Stimulated activated CD8-positive, alpha-beta memory T cell treated with anti-CD3 and anti-CD28 coated beads, Interleukin-7, amount 100 ng/mL, for 1 hour (primary cell): ENCODE measurements around the gene NELFB.

Source experiments
- DNase-seq, 2 donors: peaks; one replicate each; pipeline ENCODE4 v3.0.0-alpha.2; 2020; ENCODE audit warnings: low read depth in 2 of 2

Gene NELFB

DNA sequence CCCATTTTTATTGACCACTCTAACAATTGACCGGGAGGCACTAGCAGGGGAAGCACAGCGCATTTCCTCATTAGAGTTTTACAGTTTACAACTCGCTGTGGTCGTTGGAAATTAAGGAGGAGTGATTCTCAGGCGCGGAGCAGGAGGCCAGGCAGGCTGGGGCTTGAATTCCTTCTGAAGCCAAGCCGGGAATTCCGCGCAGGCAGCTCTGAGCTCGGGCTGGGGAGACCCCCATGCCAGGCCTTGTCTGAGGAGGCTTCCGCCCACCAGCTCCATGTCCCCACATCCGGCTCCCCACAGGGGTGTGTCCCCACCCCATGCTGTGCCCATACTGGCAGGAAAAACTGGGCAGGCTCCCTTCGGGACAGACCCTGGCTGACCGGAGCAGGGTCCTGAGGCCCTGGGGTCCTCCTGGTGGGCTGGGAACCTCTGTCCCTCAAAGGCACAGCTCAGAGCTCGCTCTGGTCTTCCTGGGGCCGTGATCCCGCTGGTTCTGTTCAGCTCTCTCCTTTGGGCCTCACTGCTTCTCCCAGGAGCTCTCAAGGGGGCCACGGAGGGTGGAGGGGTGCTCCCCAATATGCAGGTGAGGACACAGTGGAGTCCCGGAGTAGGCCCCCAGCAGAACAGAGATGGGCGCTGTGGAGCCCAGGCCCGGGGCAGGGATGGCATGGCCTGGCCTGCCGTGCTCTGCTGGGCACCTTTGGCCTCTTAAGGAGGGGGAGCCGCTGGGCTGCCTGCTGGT, 48.2 kb downstream of the NELFB start:
- DNase-seq: no peak

DNA sequence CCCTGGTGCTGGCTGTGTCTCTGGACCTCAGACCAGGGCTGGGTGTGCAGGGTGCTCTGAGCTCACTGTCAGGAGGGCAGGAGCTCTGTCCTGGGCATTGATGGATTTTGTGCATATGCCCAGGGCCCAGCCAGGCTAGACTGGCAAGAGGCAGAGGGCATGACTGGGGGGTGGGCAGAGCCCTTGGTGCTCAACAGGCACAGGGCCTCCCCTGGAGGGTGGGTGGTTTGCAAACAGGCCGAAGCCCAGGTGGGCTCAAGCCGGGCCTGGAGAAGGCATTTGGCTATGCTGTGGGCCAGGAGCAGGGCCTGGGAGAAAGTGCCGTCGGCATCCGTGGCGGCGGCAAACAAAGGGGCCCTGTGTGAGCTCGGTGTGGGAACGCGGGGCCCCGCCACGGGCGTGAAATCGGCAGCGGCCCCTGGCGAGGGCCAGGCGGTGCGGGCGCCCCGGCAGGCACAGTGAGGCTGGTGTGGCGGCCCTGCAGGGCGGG, 48.8 kb downstream of the NELFB start:
- no peak for DNase-seq

DNA sequence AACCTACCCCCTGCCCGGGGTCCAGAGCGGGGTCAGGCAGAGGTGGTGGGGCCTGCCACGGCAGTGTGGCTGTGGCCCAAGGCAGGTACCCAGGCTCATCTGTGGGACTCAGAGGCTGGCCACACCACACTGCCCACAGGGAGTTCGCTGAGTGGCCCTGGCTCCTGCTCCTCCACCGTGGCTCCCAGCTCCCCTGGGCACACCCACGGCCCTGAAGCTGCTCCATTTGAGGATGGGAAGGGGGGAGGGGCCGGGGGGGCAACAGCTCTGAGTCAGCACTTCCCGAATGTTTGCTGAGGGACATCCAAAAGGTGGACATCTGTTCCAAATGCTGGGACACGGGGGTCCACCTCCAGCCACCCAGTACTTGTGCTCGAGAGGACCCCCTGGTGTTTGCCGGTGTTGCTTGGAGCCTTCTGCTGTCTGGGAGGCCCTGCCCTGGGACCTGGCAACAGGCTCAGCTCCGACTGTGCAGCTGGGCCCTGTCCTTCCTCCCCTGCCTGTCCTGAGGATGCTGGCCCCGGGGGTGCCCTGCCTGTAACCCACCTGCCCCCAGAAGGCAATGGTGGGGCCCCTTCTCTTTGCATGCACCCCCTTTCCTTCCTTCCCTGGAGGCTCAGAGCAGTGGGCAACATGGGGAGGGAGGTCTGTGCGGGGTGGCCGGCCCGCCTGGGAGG, 49.4 kb downstream of the NELFB start:
- no peak for DNase-seq

DNA sequence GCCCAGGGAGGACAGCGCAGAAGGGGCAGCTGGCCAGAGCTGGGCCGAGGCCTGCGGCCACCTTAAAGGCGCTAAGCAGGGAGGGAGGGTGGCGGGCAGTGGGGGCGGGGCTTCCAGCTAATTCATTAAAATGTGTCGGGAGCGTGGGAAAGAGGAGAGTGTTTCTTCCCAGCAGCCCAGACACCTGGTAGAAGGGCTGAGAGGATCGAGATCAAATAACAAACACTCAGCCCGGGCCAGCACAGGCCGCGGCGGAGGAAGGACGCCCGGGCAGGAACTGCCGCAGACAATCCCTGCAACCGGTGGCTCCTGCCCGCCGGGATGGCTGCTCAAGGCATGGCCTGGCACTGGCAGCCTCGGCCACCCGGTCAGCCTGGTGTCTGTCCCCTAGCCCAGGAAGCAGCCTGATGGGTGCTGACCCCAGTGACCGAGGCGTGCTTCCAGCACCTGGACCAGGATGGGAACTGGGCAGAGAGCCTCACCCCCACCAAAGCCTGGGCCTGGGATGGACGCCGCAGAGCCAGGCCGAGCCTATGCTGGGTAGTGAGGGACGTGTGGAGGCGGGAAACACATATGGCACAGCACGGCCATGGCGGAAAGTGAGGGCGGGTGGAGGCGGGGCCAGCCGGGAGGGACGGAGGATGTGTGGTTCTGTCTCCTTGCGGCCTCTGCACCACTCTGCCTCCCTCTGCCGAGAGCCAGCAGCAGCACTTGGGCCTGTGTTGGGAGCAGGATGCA, 50.1 kb downstream of the NELFB start:
- DNase-seq: no peak

DNA sequence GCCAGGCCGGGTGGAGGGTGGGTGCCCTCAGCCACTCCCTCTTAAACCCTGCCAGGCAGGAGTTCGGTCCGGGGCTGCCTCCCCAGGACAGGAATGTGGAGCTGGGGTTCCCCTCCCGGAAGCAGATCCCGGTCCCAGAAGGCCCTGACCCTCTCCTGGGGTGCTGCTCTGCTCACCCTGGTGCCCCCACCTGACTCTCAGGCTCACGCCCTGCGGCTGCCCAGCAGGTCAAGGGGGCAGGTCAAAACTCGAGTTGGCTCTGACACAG, 50.6 kb downstream of the NELFB start:
- no peak for DNase-seq

DNA sequence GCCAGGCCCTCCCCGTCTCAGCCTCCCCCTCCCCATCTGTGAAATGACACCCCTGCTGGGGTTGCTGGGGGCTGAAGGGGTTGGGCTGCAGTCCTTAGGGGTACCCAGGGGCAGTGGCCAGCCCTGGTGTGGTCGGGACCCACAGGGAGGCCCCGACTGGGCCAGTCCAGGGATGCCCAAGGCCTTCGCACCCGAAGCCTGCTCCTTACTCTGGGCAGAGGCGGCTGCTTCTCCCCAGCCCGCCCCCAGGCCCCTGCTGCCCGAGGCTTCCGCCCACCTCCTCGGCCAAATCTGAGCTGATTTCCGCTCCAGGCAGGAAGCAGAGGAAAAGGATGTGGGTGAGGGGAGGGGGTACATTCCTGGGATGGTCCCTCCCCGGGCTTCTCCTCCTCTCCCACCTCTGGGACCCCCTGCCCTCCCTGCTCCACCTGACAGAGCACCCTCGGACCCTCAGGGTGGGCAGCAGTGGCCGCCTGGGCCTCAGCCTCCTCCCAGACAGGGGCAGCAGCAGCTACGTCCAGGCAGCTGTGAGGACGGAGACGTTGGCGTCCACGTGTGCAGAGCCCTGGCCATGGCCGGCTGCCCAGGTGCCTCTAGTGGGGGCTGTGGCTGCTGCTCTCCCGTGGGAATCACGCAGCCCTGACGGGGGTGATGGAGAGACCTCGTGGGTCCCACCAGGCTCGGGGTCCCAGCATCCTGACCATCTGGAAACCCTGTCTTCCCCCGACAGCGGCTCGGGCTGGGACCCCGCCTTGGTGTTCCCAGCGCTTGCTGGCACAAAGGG, 51.1 kb downstream of the NELFB start:
- DNase-seq: no peak

DNA sequence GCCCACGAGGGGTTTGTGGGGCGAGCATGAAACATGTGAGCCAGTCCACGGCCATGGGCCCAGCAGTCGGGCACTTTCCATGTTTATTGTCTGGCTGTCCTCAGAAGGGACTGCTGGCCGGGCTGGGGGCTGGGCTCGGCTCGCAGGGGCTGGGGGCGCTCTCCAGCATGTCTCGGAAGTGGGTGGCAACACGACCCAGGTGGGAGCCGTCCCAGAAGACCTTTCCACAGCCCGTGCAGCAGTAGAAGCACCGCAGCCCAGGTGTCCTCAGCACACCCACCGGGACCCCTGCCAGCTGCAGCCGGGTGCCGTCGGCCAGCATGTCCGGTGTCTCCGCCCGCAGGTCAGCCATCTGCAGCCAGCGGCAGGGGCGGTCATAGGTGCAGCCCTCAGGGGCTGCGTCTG, 51.7 kb downstream of the NELFB start:
- no peak for DNase-seq

DNA sequence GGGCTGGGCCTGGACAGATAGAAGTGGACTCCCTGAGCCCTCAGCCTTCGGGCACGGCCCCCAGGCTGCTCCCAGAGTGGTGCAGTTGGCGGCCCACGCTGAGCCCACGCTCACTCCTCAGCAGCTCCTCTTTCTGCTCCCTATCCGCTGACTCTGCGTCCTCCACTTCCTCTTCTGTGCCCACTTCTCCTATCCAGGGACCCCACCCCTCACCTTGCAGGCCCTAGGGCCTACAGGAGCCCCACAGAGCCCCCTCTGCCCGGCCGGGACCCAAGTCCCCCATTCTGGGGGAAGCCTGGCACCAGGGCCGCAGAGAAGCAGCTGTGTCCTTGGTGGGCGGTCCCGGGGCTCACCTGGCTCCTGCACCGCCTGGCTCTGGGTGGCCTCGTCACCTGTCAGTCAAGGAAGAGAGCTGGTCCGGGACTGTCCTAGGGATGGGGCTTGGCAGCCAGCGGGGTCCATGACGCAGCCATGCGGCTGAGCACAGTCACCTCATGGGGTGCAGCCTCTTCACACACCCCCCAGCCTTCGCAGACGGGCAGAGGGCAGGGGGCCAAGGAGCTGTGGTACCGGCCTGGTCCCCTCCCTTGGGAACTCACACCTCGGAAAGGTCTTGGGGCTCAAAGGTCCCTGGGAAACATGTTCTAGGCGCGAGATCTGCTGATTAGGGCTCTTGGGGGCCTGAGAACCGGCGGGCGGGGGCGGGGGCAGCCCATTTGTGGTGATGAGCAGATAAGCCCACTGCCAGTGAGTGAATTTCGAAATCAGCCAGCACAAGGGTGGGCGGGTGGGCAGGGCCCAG, 52.3 kb downstream of the NELFB start:
- no peak for DNase-seq

DNA sequence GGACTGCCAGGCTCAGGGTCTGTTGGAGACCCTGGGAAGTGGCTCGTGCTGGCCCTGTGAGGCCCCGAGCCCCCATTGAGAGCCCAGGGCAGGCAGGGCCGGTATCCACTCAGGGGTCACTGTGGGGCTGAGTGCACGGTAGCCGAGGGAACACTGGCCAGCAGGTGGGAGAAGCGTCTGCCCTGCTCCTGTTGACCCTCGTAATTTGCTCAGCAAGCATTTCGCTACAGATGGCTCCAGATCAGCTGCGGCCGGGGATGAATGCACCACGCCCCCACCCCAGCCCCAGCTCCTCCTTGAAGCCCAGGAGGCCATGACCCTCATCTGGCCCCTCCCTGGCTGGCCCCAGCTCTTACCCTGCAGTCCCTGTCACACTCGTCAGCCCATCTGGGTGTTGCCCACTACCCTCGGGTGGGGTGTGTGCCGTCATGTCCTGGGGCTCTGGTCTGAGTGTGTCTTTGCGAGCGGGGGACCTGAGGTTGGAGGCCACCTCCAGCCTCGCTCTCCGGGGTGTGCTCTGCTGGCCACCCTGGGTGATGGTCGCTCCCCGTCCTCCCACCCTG, 53.0 kb downstream of the NELFB start:
- no peak for DNase-seq

DNA sequence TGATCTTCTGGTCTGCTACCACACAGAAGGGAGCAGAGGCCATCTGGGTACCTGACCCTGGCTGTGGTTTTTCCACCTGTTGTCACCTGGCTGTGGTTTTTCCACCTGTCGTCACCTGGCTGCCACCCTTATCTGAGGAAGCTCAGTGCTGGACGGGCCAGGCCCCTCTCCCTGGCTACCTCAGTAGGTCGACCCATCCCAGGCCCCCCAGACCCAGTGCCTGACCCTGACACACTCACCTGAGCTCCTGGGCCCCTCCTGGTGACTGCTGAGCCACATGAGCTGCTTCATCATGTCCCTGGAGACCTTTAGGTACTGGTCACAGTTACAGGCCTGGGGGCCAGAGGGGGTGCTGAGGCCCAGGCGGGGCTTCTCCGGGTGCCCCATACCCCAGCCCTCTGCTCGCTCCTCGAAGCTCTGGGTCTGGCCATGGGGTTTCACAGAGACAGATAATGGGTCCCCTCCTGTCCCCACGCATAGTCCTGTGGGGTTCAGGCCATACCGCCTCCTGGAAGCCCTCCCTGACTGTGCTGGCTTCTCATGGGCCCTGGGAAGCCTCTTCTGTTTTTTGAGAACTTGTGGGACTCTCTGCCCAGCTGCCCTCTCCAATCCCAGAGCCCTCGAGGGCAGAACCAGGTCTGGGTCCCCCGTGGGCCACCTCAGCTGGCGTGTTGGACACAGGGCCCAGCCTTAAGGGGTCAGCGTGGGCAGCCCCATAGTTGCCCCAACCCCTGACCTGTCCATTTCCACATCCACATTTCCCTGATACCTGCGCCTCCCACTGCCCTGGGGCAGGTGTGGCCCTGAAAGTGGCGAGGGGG, 54.5 kb downstream of the NELFB start:
- DNase-seq: no peak

DNA sequence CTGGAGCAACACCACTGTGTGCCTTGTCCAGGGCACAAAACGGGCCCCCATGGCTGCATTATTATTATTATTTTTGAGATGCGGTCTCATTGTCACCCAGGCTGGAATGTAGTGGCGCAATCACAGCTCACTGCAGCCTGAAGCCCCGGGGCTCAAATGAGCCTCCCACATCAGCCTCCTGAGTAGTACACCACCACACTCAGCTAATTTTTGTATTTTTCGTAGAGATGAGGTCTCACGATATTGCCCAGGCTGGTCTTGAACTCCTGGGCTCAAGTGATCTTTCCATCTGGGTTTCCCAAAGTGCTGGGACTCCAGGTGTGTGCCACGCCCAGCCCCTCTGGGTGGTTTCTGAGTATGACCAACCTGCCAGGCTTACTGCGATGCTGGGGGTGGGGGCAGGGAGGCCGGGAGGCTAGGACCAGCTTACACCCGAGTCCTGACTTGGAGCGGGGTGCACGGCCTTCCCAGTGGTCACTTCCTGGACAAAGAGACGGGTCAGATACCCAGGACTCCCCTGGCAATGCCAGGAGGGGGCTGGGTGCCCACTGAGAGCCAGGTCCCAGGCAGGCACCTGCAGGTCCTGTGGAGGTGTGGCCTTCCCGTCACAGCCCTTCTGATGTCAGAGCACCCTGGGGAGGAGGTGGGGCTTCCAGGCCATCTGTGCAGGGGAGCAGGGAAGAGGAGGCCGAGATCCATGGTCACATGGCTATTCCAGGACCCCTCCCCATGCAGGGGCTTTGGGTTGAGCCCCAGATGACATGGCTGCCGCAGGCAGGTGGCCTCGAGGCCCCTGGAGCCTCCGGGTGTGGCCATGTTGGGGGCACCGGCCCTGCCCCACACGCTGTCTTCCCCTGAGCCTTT, 55.3 kb downstream of the NELFB start:
- no peak for DNase-seq

DNA sequence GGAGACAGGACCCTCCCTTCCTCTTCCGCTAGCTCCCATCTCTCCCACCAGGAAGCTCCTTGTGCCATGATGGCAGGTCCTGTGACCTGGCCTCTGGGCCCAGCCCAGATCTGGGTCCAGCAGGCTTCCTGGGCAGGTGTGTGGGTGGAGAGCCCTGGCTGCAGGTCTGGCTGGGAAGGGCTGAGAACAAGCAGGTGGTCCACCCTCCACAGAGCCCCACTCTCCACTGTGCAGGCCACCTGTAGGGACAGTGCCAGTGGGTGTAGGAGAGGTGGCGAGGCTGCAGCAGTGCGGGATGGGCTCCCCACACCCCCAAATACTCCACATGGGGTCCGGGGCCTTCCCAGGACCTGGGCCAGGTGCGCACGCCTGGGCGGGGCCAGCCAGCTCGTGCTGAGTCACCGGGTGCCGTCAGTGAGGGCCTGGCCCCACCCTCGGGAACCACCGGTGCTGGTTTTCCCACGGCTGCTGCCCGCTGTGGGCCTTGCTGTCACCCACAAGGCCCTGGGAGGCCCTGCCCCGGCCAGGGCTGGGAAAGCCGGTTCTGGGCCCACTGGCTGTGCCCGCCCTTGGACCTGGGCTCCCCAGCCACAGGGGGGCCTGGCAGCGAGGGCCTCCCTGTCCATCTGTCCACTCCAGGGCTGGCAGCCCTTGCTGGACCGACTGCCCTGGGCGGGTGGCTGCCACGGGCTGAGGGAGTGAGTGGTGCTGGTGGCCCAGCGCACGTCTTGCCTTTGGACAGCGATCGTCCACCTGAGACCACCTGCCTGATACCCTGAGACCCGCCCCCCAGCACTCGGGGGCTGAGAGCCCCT, 56.3 kb downstream of the NELFB start:
- no peak for DNase-seq

DNA sequence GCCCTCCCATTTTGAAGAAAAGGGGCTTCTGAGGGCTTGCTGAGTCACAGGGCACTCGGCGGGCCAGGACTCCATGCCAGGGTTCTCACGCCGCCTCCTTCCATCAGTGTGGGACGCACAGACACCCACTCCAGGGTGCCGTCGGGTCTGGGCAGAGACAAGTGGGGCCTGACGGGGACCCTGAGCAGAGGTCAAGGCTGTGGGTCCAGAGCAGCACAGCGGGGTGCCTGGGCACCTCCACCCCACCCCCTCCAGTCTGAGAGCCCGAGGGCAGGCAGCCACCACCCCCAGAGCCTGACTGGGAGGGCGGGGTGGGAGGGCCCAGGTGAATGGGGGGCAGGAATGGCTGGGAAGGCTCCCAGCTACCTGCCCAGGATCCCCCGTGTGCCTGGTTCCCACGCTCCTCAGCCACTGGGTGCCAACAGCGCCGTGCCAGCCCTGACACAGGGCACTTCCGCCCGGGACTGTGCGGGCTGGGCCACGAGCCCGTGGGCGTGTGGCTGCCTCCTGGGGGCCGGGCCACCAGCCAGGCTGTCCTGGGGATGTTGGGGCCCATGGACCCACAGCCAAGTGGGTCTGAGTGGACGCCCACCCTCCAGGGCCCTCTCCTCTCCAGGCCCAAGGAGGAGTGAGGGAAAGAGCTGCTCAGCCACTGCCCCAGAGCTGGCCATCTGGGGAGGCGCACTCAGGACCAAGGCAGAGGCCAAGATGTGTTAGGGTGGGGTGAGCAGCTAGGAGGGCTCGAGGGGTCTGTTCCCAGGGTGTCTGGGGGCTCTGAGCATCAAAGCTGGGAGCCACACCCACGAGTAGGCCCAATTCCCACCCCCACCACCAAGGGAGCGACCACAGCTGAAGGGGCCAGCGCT, 57.1 kb downstream of the NELFB start:
- DNase-seq: no peak

DNA sequence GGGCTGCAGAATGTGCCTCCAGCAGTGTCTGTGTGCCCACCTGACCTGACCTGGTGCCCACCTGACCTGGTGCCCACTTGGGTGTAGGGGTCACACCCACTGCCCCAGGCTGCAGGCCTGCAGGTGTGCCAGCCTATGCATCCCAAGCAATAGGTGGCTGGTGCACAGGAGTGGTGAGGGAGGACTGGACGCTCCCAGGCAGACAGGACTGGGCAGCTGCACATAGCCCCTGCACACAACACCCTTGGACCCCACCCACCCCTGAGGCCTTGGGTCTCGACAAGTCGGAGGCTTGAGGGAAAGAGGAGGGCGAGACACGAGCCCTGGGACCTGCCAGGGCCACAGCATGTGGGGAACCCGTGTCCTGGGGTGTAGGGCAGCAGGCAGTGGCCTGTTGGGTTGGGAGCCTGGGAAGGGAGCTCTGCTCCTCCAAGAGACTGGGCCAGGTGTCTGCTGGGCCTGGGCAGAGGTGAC, 57.8 kb downstream of the NELFB start:
- no peak for DNase-seq

DNA sequence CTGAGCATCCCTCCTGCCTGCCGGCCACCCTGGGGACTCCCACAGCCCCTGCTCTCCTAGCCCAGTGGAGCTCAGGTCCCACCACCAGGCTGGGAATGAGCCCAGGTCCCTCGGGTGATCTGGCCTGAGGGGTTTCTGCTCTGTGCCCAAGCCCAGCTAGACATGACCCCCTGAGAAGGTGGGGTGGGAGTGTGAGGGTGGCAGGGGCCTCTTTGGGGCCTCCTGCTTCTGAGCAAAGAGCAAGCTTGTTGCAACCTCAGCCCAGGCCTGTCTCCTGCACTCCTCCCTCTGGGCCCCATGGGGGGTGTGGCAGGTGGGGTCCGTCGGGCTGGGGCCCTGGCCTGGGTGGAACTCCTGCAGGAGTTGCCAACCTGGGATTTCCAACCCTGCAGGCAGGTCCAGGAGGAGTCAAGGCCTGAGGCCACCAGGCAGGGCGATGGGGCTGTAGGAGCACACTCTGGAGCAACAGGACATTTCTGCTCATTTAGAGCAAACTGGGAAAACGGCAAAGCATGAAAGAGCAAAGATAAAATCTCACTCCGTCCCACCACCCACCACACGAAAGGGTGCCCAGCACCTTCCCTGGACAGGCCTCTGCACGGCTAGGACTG, 58.3 kb downstream of the NELFB start:
- no peak for DNase-seq

DNA sequence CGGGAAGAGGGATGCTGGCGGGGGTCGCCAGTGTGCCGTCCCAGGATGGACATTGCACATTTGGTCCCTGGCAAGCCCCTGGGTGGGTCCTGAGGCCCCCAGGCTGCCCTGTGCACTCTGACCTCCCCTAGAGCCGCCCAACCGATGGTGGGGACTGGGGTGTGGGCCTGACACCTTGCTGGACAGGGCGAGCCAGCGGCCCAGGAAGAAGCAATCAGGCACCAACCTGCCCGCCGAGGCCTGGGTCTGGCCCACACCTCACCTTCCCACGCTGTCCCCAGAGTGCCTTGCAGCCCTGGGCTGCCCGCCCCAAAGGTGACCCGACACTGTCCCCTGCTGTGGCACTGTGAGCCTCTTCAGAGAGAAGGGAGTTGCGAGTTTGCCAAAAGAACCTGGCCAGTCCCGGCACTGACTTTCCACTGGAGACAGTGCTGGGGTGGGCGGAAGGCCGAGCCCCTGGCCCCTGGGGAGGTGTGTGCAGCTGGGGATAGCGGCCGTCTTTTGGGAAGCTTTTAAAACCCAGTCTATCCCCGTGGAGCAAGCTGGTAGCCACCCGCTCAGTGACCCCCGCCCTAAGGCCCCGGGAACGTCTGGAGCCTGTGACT, 58.9 kb downstream of the NELFB start:
- DNase-seq: no peak
